HG03439 (cell line): ENCODE results near the gene CDH4.
"Not testable (repeated sequence)": the region's sequence is repeated elsewhere in the genome, so short reads cannot be mapped to it uniquely, and the experiment has no call there.

Source experiments
- ATAC-seq: cut with Tn5 transposase; IDR thresholded peaks from one replicate; pipeline ENCODE4 v1.9.1; 2021; ENCODE audit warnings: mild to moderate bottlenecking, moderate library complexity; ENCODE audit not compliant: unreplicated experiment

CDH4 gene

DNA sequence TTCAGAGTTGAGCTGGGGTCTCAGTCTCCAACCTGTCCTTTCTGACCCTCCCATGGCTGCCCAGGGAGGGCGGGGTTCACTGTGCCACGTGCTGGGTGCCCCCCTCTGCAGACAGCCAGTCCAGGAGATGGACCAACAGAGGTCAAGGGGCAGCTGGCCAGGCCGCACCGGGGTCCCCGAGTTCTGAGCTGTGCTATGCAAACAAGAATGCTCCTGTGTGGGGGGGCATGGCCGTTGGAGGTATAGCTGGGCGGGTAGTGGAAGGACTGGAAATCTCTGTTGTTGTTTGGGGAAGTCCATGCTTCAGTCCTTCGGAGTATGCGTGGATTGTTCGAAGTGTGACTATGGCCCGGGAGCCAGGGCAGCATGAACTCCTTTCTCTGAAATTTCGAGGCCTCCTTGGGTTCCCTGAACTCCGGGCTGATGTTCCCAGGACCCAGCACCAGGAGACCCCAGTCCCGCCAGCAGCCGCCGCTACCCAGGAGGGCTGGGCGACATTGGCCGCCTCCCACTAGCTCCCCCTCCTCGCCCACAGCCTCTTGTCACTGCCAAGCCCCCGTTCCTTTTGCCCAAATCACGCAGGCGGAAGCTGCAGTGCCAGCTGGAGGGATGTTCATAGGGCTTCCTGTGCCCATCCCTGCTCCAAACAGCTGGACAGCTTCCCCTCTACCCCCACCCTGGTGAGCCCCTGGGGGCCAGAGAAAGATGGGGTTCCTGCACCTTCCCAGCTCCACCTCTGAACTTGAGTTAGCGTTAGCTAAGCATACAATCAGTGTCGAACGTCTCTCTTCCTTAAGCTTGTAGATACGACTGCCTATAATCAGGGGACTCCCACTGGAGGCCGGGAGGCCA, 687.0 kb downstream of the CDH4 start:
- no peak for ATAC-seq

DNA sequence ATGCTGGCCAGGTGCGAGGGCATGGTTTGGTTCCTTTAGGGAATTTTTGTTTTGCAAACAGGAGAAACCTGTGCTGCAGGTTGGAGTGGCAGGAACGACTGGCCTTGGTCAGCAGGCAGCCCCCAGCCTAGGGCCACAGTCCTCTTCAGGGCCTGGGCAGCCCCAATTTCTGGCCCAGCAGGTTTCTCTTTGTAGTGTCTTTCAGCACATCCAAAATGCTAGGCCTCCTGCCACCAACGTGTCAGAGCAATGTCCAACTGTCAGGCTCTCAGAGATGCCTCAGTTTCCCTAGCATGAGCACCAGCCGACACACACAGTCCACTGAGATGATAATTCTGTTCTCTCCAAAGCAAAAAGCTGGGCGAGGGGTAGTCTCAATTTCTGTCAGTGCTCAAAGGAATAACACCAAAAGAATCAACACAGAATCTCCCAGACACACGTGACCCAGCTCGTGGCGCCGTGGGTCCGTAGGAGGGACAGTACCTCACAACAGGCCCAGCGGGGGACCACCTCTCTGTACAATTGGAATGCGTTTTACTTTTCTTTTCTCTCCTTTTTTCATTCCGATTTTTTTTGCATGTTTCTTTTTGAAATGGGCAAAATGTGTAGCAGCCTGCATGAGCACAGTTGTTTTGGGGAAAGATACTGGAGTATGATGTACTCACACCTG, 687.8 kb downstream of the CDH4 start:
- no peak for ATAC-seq

DNA sequence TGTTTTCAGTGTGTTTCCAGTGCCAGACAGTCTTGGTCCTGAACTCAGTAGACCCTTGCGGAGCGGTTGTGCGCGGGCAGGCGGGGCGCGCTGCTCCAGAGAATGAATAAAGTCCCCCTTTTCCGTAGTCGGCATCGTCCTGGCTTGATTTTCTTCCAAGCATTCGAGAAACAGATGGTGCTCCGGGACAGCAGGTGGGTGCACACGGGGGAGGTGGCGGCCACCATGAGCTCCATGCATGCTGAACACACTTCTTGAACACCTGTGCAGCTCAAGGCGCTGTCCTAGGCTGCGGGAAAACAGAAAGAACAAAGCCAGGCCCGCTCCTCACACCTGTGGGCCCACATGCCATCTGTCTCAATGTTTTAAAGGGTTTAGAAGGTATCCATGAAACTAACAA, 688.4 kb downstream of the CDH4 start:
- no peak for ATAC-seq

- ATAC-seq: no peak
These were observed 689.1 kb downstream of the CDH4 start for GRCh38 chr20:61940976-61941720.

DNA sequence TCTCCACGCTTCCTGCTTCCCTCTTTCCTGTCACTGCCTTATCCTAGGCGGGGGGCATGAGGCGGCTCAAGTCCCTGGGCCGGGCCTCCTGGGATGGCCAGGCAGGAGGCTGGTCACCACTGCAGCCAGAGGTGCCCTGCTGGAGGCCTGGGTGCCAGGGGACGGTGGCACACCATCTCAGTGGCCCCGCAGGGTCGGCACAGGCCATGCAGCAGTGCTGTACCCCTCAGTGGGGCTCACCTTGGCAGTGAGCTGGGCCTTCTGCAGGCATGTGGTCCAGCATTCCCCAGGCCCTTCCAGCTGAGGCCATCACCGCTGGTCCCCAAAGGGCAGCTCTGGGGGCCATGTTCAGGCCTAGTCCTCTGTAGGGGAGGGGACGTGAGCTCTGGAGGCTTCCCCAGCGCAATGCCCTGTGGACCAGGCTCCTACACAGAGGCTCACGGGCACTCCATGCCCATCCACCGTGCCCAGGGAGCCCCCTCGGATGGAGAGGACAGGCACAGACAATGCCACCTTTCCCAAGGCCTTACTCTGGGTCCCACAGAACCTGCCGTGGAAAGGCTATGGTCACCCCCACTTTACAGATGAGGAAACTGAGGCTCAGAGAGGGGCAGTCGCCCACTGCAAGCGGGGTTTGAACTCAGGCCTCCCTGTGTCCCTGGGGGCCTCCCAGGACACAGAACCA, 689.8 kb downstream of the CDH4 start:
- no peak for ATAC-seq

- ATAC-seq: no peak
These were observed 690.5 kb downstream of the CDH4 start for GRCh38 chr20:61942526-61942925.

DNA sequence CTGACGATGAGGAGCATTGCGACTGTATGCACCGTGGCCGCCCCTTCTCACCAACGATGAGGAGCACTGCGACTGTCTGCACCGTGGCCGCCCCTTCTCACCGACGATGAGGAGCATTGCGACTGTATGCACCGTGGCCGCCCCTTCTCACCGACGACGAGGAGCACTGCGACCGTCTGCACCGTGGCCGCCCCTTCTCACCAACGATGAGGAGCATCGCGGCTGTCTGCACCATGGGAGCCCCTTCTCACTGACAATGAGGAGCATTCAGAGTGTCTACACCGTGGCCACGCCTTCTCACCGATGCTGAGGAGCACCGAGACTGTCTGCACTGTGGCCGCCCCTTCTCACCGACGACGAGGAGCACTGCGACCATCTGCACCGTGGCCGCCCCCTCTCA, 692.9 kb downstream of the CDH4 start:
- not testable (repeated sequence) for ATAC-seq

DNA sequence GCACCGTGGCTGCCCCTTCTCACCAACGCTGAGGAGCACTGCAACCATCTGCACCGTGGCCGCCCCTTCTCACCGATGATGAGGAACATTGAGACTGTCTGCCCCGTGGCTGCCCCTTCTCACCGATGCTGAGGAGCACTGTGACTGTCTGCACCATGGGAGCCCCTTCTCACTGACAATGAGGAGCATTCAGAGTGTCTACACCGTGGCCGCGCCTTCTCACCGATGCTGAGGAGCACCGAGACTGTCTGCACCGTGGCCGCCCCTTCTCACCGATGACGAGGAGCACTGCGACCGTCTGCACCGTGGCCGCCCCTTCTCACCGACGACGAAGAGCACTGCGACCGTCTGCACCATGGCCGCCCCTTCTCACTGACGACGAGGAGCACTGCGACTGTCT, 693.4 kb downstream of the CDH4 start:
- ATAC-seq: not testable (repeated sequence)

DNA sequence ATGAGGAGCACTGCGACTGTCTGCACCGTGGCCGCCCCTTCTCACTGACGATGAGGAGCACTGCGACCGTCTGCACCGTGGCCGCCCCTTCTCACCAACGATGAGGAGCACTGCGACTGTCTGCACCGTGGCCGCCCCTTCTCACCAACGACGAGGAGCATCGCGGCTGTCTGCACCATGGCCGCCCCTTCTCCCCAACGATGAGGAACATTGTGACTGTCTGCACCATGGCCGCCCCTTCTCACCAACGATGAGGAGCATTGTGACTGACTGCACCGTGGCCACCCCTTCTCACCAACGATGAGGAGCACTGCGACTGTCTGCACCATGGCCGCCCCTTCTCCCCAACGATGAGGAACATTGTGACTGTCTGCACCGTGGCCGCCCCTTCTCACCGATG, 696.0 kb downstream of the CDH4 start:
- not testable (repeated sequence) for ATAC-seq

DNA sequence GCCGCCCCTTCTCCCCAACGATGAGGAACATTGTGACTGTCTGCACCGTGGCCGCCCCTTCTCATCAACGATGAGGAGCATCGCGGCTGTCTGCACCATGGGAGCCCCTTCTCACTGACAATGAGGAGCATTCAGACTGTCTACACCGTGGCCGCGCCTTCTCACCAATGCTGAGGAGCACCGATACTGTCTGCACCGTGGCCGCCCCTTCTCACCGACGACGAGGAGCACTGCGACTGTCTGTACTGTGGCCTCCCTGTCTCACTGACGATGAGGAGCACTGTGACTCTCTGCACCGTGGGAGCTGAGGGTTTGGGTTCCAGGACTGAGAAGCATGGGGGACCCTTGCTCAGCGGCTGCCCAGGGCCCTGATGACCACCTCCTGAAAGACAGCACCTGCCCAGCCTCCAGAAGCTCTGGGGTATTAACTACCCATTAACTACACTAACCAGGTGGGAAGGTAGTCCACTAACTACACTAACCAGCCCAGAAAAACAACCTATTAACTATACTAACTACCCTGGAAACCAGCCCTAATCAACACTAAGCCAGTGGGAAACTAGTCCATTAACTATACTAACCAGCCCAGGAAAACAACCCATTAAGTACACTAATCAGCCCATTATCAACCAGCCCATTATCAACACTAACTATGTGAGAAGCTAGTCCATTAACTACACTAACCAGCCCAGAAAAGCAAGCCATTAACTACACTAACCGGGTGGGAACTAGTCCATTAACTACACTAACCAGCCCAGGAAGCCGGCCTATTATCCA, 696.7 kb downstream of the CDH4 start:
- ATAC-seq: no peak

GRCh38 chr20:61949363-61949713, 697.3 kb downstream of the CDH4 start:
- no peak for ATAC-seq

DNA sequence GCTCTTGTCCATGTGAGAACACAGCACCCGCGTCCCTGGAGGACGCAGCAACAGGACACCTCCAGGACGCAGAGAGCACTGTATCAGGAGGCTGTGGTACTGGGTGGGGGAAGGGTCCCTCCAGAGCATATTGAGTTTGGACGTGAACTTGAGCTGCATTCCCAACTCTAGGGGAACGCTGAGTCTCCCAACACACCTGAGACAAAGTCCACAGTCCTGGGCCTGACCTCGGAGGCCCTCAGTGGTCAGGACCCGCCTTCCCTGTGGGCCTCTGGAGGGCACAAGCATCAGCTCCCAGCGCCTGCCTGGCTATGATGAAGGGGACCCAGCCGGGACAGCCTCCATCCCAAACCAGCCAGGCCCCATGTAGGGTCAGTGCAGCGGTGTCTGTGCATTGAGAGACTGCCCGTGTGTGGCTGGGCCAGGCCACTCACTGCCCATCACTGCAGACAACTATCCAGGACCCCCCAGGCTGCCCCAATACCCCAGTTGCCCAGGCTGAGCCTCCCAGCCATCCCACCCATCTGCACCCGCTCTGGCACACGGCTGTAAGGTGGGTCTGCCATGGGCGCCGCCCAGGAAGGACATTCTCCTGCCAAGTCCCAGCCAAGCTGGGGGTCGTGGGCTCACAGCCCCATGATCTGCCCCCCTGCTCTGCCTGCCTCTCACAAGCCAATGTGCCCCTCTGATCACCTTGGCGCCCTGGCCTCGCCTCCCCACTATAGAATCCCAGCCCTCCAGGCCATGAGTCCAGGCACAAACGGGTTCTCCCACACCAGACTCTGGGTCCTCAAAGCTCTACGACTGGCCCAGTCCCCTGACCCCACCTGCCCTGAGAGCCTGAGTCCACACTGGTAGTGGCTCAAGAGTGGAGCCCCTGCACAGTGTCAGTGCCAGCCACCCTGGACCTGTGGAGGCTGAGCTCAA, 697.9 kb downstream of the CDH4 start:
- ATAC-seq: no peak

DNA sequence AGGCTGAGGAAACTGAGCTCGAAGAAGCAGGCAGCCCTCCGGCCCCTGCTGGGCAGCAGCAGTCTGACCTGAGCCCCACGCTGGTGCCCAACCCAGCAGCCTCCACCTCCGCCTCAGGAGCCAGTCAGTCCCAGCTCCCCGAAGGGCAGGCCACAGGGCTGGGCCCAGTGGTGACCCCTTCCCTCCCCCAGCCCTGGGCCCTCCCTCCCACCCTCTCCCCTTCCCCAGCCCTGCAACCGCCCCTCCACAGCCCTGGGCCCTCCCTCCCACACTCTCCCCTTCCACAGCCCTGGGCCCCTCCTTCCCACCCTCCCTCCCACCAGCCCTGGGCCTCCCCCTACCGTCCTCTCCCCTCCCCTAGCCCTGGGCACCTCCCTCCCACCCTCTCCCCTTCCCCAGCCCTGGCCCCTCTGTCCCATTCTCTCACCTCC, 698.6 kb downstream of the CDH4 start:
- ATAC-seq: no peak

DNA sequence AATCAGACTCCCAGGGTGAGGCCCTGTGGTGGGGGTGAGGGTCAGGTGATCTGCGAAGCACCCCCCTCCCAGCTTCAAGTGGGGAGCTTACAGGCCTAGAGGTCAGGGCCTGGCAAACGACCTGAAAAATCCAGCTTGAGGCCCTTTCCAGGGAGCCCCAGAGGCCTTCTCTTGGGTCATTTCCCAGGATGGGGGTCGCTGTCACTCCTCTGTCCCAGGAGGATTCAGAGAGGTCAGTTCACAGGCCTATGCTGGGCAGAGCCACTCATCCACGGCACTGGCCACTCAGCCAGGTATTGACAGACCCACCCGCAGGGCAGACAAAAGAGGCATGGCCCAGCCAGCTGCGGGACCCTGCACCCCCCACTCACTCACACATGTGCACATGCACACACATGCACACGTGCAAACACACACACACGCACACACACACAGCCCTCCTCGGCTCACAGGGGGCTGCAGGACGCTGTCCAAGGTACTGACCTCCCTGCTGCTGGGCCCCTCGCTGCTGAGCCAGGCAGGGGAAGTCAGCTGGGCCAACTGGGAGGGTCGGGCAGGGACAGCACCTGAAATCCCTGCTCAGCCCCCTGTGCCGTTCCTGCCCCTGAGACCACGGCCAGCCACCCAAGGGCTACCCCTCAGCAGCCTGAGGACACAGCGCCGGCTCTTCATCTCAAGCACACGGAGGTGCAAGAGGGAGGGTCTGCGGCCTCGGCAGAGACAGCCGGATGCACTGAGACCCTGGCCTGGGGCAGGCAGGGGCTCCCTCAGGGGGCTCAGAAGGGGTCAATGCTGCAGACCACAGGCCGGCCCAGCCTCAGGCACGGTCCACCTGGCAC, 699.9 kb downstream of the CDH4 start:
- no peak for ATAC-seq

DNA sequence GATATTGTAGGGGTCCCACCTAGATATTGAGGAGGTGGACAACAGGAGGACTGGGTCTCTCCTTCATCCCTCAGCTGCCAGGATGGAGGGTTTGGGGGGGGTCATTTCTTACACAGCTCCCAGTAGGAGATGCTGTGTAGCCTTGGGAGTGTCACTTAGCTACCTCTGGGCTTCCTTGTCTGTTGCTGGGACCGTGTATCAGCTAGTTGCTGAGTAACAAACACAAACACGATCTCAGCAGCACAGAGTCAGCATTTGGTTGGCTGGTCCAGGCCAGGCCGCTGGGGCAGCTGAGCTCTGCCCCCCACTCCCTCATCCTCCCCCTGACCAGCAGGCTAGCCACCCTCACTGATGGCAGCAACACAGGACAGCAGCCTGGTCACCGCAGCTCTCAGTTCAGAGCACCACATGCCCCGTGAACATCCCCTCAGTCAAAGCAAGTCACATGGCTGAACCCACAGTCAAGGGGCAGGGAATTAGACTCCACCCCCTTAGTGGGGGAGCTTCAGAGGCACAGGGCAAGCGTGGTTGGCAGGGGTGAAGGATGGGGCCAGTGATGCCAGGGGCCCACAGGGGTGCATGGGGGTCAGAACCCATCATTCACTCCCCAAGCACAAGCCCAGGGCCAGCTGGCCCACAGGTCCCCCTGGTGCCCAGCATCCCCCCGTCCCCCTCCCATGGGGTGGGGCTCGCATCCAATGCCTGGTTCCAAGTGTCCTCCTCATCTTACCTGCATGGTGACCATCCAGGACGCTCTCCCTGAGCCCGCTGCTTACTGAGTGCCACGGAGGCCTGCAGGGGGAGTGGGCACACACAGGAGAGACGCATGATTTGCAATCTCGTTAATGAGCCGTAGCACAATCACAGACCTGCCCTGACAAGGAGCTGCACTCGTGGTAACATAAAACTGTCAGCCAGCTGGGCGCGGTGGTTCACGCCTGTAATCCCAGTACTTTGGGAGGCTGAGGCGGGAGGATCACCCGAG, 701.3 kb downstream of the CDH4 start:
- ATAC-seq: no peak

DNA sequence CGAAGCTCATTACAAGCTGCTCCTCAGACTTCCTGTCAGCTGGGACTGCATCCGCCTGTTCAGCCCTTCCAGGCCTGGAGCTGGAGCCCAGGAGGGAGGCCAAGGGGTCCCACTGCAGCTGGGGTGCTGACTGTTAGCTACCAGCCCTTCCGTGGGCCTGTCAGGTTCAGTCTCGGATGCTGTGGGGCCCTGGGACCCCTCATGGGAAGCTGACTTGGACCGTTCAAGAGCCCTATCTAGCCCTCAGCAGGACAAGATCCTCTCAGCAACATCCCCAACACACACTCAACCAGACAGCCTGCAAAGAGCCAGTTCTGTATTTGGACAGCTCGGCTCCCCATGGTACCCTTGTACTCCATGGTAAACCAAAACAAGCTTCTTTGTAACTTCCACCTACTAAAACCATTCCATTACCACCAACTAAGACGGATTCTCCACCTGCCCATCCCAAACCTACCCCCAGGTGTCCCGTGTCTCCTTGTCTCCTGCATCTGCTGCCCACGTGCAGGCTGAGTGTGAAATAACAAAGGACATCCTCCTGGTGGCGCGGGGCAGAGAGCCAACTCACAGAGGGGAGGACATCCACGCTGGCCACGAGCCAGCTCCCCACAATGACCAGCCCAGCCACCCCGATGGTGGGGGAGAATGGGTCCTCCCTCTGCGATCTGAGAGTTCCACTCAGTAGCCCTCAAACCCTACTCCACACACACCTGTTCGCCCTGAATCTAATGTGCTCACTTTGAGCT, 702.4 kb downstream of the CDH4 start:
- ATAC-seq: no peak
